GM12892 (cell line): ENCODE results near the gene CYTH4.

Experiments used
- POLR2A ChIP-seq: IDR thresholded peaks from 2 replicates; pipeline ENCODE4 v1.6.1; 2011; ENCODE audit warnings: low read depth, low read length, control low read depth
- POLR2AphosphoS5 ChIP-seq: IDR thresholded peaks from 2 replicates; pipeline ENCODE4 v1.6.1; 2011; ENCODE audit warnings: low read depth, low read length, control low read depth
- TAF1 ChIP-seq: IDR thresholded peaks from 2 replicates; pipeline ENCODE4 v1.6.1; 2011; ENCODE audit warnings: low read depth, mild to moderate bottlenecking, control low read depth, low read length, borderline replicate concordance

- no peak for TF ChIP-seq POLR2AphosphoS5
- TF ChIP-seq TAF1, result no peak
- no peak for TF ChIP-seq POLR2A
These were observed 32.3 kb upstream of the CYTH4 start for GRCh38 chr22:37249986-37250385.
